Astrocyte of the spinal cord (primary cell): Measurements from ENCODE around the gene NCAPD2.

Experiments
- DNase-seq: peaks from one replicate; pipeline ENCODE4 v3.0.0; 2011; ENCODE audit warnings: low read depth, low spot score
- H3K4me3 ChIP-seq: 2 replicates; pipeline ENCODE4 v1.5.1; 2011; ENCODE audit warnings: low read depth, mild to moderate bottlenecking, low read length, moderate library complexity
- CTCF ChIP-seq: IDR thresholded peaks from 2 replicates; pipeline ENCODE4 v1.5.1; 2012; ENCODE audit warnings: low read depth, mild to moderate bottlenecking, low read length, inconsistent platforms
- in situ Hi-C: cut with HindIII; loops from 2 replicates; pipeline ENCODE4 v1.10.0; 2017; ENCODE audit warnings: low sequenced_read_pairs

The NCAPD2 gene

GRCh38 chr12:6524648-6525047 is 30.7 kb downstream of the NCAPD2 start:
- no peak overlapping the region for H3K4me3 ChIP-seq
- in situ Hi-C loops = no loop called here
- DNase-seq = no peak
- TF ChIP-seq CTCF = no peak

DNA sequence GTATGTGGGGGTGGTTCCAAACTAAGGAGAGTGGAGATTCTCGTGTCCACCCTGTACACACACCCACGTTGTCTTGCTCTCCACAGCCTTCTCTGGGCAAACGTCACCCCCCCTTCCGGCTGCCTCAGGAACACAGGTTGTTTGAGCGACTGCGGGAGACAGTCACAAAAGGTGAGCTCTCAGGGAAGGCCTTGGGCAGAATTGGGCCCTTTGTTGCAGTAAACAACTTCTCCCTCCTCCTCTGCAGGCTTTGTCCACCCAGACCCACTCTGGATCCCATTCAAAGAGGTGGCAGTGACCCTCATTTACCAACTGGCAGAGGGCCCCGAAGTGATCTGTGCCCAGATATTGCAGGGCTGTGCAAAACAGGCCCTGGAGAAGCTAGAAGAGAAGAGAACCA is 32.3 kb downstream of the NCAPD2 start:
- no peak for DNase-seq
- no peak overlapping the region for H3K4me3 ChIP-seq
- in situ Hi-C loops = no loop called here
- TF ChIP-seq CTCF = no peak

GRCh38 chr12:6526766-6527525 is 33.0 kb downstream of the NCAPD2 start:
- H3K4me3 ChIP-seq = no peak overlapping the region
- no peak for DNase-seq
- no peak for TF ChIP-seq CTCF
- in situ Hi-C loops = no loop called here

DNA sequence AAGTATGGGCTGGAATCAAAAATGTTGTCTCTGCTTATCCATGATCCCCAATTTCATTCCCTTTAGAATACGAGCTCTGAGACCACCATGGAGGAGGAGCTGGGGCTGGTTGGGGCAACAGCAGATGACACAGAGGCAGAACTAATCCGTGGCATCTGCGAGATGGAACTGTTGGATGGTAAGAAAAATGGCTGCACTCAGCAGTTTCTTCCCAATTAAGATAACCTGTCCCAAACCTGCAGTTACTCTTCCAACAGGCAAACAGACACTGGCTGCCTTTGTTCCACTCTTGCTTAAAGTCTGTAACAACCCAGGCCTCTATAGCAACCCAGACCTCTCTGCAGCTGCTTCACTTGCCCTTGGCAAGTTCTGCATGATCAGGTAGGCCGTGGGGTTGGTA is 33.8 kb downstream of the NCAPD2 start:
- TF ChIP-seq CTCF = no peak

DNA sequence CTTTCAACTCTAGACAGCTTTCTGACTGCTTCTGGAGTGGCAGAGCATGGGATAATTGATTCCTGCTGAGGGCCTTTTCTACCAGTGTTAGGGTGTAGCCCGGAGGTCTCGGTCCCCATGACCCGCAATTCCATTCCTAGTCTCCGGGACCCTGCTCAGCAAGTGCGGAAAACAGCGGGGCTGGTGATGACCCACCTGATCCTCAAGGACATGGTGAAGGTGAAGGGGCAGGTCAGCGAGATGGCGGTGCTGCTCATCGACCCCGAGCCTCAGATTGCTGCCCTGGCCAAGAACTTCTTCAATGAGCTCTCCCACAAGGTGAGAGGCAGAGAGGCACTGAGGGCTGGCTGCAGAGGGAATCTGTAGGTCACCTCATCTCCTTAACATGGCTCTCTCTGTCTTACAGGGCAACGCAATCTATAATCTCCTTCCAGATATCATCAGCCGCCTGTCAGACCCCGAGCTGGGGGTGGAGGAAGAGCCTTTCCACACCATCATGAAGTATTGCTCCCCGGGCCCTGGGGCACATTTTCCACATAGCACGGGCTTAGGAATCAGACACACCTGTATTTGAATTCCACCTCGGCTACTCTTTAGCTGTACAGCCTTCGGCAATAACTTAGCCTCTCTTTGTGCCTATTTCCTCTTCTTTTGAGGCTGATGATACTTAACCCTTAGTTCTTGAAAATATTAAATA is 34.8 kb downstream of the NCAPD2 start:
- H3K4me3 ChIP-seq = no peak overlapping the region
- no peak for TF ChIP-seq CTCF
- no peak for DNase-seq
- in situ Hi-C loops = no loop called here

More for the DNA sequence above, 33.8 kb downstream of the NCAPD2 start:
- DNase-seq = no peak
- in situ Hi-C loops = no loop called here
- H3K4me3 ChIP-seq = no peak overlapping the region

DNA sequence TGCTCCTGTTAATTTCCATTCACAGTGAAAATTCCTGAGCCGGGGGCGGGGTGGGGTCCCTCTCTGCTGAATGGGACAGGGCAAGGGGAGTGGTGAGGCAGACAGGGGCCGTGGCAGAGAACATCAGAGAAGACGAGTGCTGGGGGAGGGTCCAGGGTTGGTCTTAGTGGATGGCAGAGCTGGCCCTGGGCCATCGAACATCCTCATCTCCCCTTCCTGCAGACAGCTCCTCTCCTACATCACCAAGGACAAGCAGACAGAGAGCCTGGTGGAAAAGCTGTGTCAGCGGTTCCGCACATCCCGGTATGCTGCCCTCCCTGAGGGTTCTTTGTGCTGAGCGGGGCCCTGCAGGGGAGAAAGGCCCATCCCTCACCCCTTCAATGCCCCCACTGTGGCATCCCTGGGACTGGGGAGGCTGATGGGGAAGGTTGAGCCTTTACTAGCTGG is 35.4 kb downstream of the NCAPD2 start:
- no peak for TF ChIP-seq CTCF
- H3K4me3 ChIP-seq = no peak overlapping the region
- DNase-seq = no peak
- in situ Hi-C loops = no loop called here
